Neural progenitor cell (in vitro differentiated cells): ENCODE measurements around the gene GMFB.

ENCODE experiments used
- EZH2 ChIP-seq: fragments of 200-600 bp; sonication (generic); IDR thresholded peaks from 2 replicates; pipeline ENCODE4 v1.6.1; 2017; ENCODE audit warnings: antibody characterized with exemption, mild to moderate bottlenecking, moderate library complexity
- TF ChIP-seq, protein P1 (sequence below): fragments of 200-600 bp; sonication (generic); IDR thresholded peaks from 2 replicates; pipeline ENCODE4 v1.5.1; 2017; ENCODE audit warnings: antibody characterized with exemption, mild to moderate bottlenecking

DNA sequence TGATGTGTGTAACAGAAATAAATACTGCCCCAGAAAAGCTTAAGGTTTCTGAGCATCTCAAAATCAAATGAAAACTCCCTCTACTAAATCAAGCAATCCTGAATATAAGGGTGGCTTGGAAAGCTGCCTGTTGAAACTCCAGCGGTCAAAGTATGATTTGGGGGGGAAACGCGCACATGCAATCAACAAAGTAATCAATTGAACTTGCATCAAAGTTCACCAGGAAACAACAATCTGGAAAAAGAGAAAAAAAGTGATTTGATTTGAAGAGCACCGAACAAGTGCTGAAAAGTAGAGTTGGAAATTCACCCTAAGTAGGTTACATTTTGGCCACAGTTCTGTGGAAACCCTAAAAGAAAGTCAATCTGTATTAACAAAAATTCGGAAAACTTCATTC lies 48.3 kb downstream of the GMFB start:
- TF ChIP-seq, protein P1, sequence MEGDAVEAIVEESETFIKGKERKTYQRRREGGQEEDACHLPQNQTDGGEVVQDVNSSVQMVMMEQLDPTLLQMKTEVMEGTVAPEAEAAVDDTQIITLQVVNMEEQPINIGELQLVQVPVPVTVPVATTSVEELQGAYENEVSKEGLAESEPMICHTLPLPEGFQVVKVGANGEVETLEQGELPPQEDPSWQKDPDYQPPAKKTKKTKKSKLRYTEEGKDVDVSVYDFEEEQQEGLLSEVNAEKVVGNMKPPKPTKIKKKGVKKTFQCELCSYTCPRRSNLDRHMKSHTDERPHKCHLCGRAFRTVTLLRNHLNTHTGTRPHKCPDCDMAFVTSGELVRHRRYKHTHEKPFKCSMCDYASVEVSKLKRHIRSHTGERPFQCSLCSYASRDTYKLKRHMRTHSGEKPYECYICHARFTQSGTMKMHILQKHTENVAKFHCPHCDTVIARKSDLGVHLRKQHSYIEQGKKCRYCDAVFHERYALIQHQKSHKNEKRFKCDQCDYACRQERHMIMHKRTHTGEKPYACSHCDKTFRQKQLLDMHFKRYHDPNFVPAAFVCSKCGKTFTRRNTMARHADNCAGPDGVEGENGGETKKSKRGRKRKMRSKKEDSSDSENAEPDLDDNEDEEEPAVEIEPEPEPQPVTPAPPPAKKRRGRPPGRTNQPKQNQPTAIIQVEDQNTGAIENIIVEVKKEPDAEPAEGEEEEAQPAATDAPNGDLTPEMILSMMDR: no peak
- no peak for TF ChIP-seq EZH2
